ENCODE data around the gene RASL12.

DNA sequence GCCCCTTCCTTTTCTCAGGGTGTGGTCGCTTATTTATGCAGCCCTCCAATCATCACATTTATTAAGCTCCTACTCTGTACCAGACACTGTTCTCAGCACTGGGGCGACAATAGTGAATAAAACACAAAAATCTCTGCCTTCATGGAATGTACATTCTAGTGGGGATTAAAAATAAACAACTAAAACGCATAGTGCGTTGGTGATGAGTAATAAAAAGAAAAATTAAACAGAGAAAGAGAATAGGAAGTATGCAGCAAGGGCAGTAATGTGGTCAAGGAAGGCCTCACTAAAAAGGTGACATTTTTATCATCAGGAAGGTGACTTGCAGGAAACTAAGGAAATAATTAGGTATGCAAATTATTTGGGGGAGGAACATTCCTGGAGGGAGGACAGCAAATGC lies 17.5 kb downstream of the RASL12 start:
- no peak for TF ChIP-seq EZH2 (IDR thresholded peaks at IDR 0.05; ENCODE audit: low read length, missing control alignments)
- TF ChIP-seq, protein P1, sequence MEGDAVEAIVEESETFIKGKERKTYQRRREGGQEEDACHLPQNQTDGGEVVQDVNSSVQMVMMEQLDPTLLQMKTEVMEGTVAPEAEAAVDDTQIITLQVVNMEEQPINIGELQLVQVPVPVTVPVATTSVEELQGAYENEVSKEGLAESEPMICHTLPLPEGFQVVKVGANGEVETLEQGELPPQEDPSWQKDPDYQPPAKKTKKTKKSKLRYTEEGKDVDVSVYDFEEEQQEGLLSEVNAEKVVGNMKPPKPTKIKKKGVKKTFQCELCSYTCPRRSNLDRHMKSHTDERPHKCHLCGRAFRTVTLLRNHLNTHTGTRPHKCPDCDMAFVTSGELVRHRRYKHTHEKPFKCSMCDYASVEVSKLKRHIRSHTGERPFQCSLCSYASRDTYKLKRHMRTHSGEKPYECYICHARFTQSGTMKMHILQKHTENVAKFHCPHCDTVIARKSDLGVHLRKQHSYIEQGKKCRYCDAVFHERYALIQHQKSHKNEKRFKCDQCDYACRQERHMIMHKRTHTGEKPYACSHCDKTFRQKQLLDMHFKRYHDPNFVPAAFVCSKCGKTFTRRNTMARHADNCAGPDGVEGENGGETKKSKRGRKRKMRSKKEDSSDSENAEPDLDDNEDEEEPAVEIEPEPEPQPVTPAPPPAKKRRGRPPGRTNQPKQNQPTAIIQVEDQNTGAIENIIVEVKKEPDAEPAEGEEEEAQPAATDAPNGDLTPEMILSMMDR (conservative IDR thresholded peaks at IDR 0.05 in 1 of 2, IDR thresholded peaks at IDR 0.05 in 1 of 2; ENCODE audit: low read depth in 1 of 2, low read length in 2 of 2), result no peak

Data from fibroblast of lung (primary cell).